Ascending aorta (tissue), 2 donors: Measurements from ENCODE around the gene METRN. TPM values are rescaled to one million over a fixed set of nuclear protein-coding genes. Genes with fewer than 3 reads are reported as not detected.
A peak's percentile ranks its signal among the peaks of the same experiment; 100 is the strongest.
"Not testable (repeated sequence)": the region's sequence is repeated elsewhere in the genome, so short reads cannot be mapped to it uniquely, and the experiment has no call there.

Source experiments
- DNase-seq, 2 donors: peaks; one replicate each; pipeline ENCODE4 v3.0.0-alpha.2; 2019; ENCODE audit warnings: low spot score in 2 of 2
- H3K27ac ChIP-seq, 2 donors: fragments of 200-600 bp; sonication (generic); one replicate each; pipeline ENCODE4 v1.5.1; 2016 to 2017; ENCODE audit warnings: mild to moderate bottlenecking in 1 of 2
- H3K27me3 ChIP-seq: fragments of 200-600 bp; sonication (generic); one replicate; pipeline ENCODE4 v1.5.1; 2017
- H3K36me3 ChIP-seq, 2 donors: fragments of 200-600 bp; sonication (generic); one replicate each; pipeline ENCODE4 v1.5.1; 2016
- H3K4me1 ChIP-seq, 2 donors: fragments of 200-600 bp; sonication (generic); one replicate each; pipeline ENCODE4 v1.5.1; 2016 to 2017; ENCODE audit warnings: mild to moderate bottlenecking in 1 of 2
- H3K4me3 ChIP-seq, 2 donors: fragments of 200-600 bp; sonication (generic); one replicate each; pipeline ENCODE4 v1.5.1; 2016 to 2017; ENCODE audit warnings: mild to moderate bottlenecking in 1 of 2
- H3K9me3 ChIP-seq, 2 donors: fragments of 200-600 bp; sonication (generic); one replicate each; pipeline ENCODE4 v1.5.1; 2016
- intact Hi-C: fragments of 100-400 bp; cut with DNase I; formaldehyde crosslinking; loops from one replicate; pipeline ENCODE4 v1.15.1; 2023
- total RNA-seq: library from RNA; depleted of rRNA; stranded (reverse); fragments of >200 nt; gene quantifications from one replicate; pipeline ENCODE4 v1.1.0, GENCODE V29; 2016
- TF ChIP-seq, protein P1 (sequence below), 3 experiments: fragments of 200-600 bp in 2 of 3; fragments of 450-650 bp in 1 of 3; sonication (generic) in 2 of 3; IDR thresholded peaks; one replicate each; pipeline ENCODE4 v1.5.1; 2016 to 2019; ENCODE audit warnings: antibody characterized with exemption in 3 of 3, mild to moderate bottlenecking in 1 of 3, moderate library complexity in 1 of 3

METRN gene
- total RNA-seq, 1 donor from 2014 or later: 118 TPM

DNA sequence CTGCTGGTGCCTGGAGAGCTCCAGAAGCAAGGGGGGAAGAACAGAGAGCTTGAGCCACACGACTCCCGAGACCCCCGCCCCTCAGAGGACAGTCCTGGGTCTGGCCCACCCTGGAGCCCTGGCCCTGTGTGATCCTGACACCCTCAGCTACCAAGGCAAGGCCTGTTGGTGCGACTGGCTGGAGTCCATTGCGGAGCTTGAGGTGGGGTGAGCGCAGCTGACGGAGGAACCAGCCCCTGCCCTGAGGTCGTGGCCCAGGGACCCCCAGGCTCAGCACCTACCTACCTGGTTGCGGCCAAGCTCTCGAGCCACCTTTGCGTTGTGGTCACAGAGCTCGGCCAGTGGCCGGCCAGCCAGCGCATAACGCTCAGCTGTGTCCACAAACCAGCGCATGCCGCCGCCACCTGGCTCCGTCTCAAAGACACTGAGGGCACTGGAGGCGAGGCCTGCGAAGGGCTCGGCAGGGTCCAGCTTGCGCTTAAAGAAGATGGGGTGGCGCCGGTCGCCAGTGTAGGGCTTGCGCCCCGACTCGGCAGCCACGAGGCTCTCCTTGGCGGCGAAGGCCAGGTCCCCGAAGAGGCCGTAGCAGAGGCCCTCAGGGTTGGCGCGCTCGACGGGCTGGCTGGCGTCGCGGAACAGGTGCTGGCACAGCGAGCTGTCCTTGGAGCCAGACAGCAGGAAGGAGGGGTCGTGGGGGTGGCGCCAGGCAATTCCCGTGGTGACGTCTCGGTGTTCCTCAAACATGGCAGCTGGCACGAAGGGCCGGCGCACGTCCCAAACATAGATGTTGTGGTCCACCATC is 28.3 kb upstream of the METRN start:
- Histone ChIP-seq H3K36me3 (peaks cover 19 to 33% of the 10 kb centered on the region in 2 donors), H3K27ac (no peak overlapping the region), H3K9me3 (no peaks in the 10 kb centered on the region), H3K4me1 (peaks cover 19 to 39% of the 10 kb centered on the region in 2 donors), H3K4me3 (no peak overlapping the region), H3K27me3 (no peaks in the 10 kb centered on the region)
- DNase-seq: no peak
- TF ChIP-seq, protein P1, sequence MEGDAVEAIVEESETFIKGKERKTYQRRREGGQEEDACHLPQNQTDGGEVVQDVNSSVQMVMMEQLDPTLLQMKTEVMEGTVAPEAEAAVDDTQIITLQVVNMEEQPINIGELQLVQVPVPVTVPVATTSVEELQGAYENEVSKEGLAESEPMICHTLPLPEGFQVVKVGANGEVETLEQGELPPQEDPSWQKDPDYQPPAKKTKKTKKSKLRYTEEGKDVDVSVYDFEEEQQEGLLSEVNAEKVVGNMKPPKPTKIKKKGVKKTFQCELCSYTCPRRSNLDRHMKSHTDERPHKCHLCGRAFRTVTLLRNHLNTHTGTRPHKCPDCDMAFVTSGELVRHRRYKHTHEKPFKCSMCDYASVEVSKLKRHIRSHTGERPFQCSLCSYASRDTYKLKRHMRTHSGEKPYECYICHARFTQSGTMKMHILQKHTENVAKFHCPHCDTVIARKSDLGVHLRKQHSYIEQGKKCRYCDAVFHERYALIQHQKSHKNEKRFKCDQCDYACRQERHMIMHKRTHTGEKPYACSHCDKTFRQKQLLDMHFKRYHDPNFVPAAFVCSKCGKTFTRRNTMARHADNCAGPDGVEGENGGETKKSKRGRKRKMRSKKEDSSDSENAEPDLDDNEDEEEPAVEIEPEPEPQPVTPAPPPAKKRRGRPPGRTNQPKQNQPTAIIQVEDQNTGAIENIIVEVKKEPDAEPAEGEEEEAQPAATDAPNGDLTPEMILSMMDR (IDR thresholded peaks at IDR 0.05): no peak
- intact Hi-C loops: no loop called here

GRCh38 chr16:687499-687898 is 27.4 kb upstream of the METRN start:
- peaks cover 17 to 32% of the 10 kb centered on the region in 2 donors for H3K4me1 ChIP-seq
- no peak overlapping the region for H3K4me3 ChIP-seq
- H3K27me3 ChIP-seq: no peaks in the 10 kb centered on the region
- H3K27ac ChIP-seq: no peak overlapping the region
- no peaks in the 10 kb centered on the region for H3K9me3 ChIP-seq
- peaks cover 11 to 24% of the 10 kb centered on the region in 2 donors for H3K36me3 ChIP-seq
- intact Hi-C loops: no loop called here
- TF ChIP-seq, protein P1 (IDR thresholded peaks at IDR 0.05): no peak
- no peak for DNase-seq

DNA sequence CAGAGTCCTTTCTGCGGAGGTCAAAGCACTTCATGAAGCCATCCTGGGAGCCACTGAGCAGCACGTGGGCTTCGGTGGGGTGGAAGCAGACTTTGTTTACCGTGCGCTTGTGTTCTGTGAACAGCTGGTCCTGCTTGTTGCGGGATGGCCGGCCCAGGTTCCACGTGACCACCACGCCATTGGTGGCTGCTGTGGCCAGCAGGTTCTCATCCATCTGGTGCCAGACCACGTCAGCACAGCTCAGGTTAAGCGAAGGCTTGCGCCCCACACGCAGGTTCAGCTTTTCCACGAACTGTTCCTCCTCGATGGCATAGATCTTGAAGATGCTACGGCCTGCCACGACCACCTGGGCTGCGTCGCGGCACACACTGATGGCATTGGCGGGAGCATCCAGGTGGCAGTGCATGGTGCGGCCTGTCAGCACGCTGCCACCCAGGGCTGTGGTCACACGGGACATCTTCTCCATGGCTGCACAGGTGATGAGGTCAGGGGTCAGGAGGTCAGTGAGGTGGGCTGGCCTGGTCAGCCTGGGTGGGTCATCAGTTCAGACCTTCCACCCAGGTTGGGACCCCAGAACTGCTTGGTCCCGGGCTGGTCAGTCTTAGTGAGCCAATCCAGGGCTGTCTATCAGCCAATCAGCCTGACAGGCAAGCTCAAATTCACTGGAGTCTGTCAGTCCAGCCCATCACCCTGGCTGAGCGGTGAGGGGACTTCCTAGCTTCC is 25.6 kb upstream of the METRN start:
- peak overlapping the region; percentile 86 to 90 for H3K27ac ChIP-seq
- TF ChIP-seq, protein P1 (IDR thresholded peaks at IDR 0.05): no peak

DNA sequence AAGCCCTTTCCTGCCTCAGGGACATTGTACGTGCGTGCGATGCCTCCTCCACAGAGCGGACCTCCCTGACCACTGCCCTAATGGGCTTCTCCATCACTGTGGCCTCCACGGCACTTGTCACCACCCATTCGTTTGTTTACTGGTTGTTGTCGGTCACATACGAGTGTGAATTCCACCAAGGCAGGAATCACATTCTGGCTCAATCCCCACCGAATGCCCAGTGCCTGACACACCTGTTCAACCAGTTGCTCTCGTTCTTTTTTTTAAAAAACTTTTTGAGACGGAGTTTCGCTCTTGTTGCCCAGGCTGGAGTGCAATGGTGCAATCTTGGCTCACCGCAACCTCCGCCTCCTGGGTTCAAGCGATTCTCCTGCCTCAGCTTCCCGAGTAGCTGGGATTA is 23.7 kb upstream of the METRN start:
- peaks cover 8 to 15% of the 10 kb centered on the region in 2 donors for H3K36me3 ChIP-seq
- H3K27me3 ChIP-seq: peaks cover 28% of the 10 kb centered on the region
- H3K27ac ChIP-seq, H3K4me3 ChIP-seq, intact Hi-C loops, H3K9me3 ChIP-seq, DNase-seq: not testable (repeated sequence)
- H3K4me1 ChIP-seq: peaks cover 20 to 21% of the 10 kb centered on the region in 2 donors

More for the DNA sequence above, 25.6 kb upstream of the METRN start:
- intact Hi-C loops: no loop called here
- Histone ChIP-seq H3K27me3 (peaks cover 11% of the 10 kb centered on the region), H3K36me3 (peaks cover 8 to 21% of the 10 kb centered on the region in 2 donors), H3K9me3 (no peaks in the 10 kb centered on the region), H3K4me1 (peaks cover 15 to 27% of the 10 kb centered on the region in 2 donors), H3K4me3 (peak overlapping the region; percentile 90 to 98)
- no peak for DNase-seq

- DNase-seq: no peak
- TF ChIP-seq, protein P1 (IDR thresholded peaks at IDR 0.05): no peak
- no peak overlapping the region for H3K4me3 ChIP-seq
- peaks cover 28% of the 10 kb centered on the region for H3K27me3 ChIP-seq
- peaks cover 0 to 3% of the 10 kb centered on the region in 2 donors for H3K36me3 ChIP-seq
- intact Hi-C loops: no loop called here
- no peak overlapping the region for H3K27ac ChIP-seq
- H3K9me3 ChIP-seq: no peaks in the 10 kb centered on the region
- peaks cover 20 to 21% of the 10 kb centered on the region in 2 donors for H3K4me1 ChIP-seq
Observed at GRCh38 chr16:692356-693108, 22.4 kb upstream of the METRN start.
